ENCODE results near the gene NPR1. TPM values are rescaled to one million over a fixed set of nuclear protein-coding genes. Genes with fewer than 3 reads are reported as not detected.

The NPR1 gene
- total RNA-seq, 1 donor from 2014 or later: not detected

DNA sequence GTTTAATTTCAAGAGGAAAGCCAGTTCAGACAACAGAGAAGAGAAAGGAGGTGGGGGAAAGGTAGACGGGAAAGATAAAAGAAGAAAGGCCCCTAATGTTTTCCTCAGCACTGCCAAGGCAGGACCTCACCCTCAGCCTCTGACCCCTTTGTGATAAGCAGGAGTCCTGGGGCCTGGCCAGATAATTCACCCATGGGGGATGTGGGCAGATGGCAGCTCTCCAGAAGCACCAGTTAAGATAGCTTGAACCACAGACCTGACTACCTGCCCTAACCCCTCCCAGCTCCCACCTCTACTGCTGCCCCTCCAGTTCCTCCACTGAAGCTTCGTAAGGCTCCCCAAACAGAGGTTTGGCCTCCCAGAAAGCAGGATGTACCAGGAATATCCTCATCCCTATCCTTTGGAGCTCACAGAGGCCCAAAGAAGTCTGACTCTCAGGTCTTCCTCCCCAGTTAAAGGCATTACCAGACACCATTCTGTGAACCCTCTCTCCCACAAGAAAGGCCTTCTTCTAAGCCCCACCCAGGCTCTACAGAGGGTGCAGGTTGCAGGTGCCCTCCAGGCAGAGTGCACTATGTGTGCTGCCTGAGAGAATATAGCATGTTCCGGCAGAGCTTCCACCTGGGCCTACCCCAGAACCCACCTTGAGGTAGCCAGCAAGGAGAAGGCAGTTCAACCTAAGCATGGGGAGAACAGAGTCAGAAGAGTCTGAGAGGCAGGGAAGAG lies 29.2 kb upstream of the NPR1 start:
- Mint-ChIP-seq H3K27ac (ENCODE audit: unreplicated experiment) (no peak overlapping the region), H3K36me3 (ENCODE audit: unreplicated experiment) (peaks cover 4% of the 10 kb centered on the region), H3K9me3 (ENCODE audit: unreplicated experiment) (peaks cover 11% of the 10 kb centered on the region), H3K27me3 (ENCODE audit: unreplicated experiment) (peaks cover 11% of the 10 kb centered on the region), H3K4me3 (ENCODE audit: unreplicated experiment) (no peak overlapping the region), H3K4me1 (ENCODE audit: low read depth, unreplicated experiment) (no peaks in the 10 kb centered on the region)
- TF ChIP-seq, protein P1, sequence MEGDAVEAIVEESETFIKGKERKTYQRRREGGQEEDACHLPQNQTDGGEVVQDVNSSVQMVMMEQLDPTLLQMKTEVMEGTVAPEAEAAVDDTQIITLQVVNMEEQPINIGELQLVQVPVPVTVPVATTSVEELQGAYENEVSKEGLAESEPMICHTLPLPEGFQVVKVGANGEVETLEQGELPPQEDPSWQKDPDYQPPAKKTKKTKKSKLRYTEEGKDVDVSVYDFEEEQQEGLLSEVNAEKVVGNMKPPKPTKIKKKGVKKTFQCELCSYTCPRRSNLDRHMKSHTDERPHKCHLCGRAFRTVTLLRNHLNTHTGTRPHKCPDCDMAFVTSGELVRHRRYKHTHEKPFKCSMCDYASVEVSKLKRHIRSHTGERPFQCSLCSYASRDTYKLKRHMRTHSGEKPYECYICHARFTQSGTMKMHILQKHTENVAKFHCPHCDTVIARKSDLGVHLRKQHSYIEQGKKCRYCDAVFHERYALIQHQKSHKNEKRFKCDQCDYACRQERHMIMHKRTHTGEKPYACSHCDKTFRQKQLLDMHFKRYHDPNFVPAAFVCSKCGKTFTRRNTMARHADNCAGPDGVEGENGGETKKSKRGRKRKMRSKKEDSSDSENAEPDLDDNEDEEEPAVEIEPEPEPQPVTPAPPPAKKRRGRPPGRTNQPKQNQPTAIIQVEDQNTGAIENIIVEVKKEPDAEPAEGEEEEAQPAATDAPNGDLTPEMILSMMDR (IDR thresholded peaks at IDR 0.05; ENCODE audit: partially characterized antibody, unreplicated experiment): no peak
- no peak for DNase-seq

- TF ChIP-seq, protein P1 (IDR thresholded peaks at IDR 0.05; ENCODE audit: partially characterized antibody, unreplicated experiment): no peak
- H3K27ac Mint-ChIP-seq (ENCODE audit: unreplicated experiment): no peak overlapping the region
- H3K4me1 Mint-ChIP-seq (ENCODE audit: low read depth, unreplicated experiment): no peaks in the 10 kb centered on the region
- H3K4me3 Mint-ChIP-seq (ENCODE audit: unreplicated experiment): no peak overlapping the region
- H3K36me3 Mint-ChIP-seq (ENCODE audit: unreplicated experiment): peaks cover 4% of the 10 kb centered on the region
- DNase-seq: no peak
- H3K9me3 Mint-ChIP-seq (ENCODE audit: unreplicated experiment): peaks cover 11% of the 10 kb centered on the region
- peaks cover 11% of the 10 kb centered on the region for H3K27me3 Mint-ChIP-seq (ENCODE audit: unreplicated experiment)
Observed at GRCh38 chr1:153649863-153650235, 28.6 kb upstream of the NPR1 start.

DNA sequence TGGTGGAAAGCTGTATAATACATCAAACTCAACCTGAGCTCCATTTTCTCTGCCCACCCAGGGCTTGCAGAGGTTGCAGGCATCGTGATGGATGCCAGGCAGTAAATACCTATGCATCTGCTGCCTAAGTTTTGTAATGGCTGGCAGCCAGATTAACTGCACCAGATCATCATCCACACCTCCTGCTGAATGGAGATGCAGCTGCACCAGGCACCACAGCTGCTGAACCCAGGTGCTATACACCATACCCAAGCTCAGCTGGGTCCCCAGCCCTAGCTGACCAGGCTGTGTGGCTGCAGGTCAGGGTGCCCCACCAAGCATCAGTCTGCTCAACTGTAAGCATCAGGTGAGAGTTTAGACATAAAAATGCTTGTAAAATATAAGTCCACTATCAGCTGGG lies 26.7 kb upstream of the NPR1 start:
- Mint-ChIP-seq H3K27ac (ENCODE audit: unreplicated experiment) (no peak overlapping the region), H3K27me3 (ENCODE audit: unreplicated experiment) (peaks cover 9% of the 10 kb centered on the region), H3K9me3 (ENCODE audit: unreplicated experiment) (peaks cover 8% of the 10 kb centered on the region), H3K4me3 (ENCODE audit: unreplicated experiment) (no peak overlapping the region), H3K4me1 (ENCODE audit: low read depth, unreplicated experiment) (no peaks in the 10 kb centered on the region), H3K36me3 (ENCODE audit: unreplicated experiment) (no peaks in the 10 kb centered on the region)
- TF ChIP-seq, protein P1 (IDR thresholded peaks at IDR 0.05; ENCODE audit: partially characterized antibody, unreplicated experiment): no peak
- DNase-seq: no peak

GRCh38 chr1:153652805-153653500 lies 25.5 kb upstream of the NPR1 start:
- TF ChIP-seq, protein P1 (IDR thresholded peaks at IDR 0.05; ENCODE audit: partially characterized antibody, unreplicated experiment): no peak
- H3K27ac Mint-ChIP-seq (ENCODE audit: unreplicated experiment): no peak overlapping the region
- H3K4me3 Mint-ChIP-seq (ENCODE audit: unreplicated experiment): no peak overlapping the region
- no peak for DNase-seq
- peaks cover 1% of the 10 kb centered on the region for H3K9me3 Mint-ChIP-seq (ENCODE audit: unreplicated experiment)
- H3K4me1 Mint-ChIP-seq (ENCODE audit: low read depth, unreplicated experiment): no peaks in the 10 kb centered on the region
- no peaks in the 10 kb centered on the region for H3K36me3 Mint-ChIP-seq (ENCODE audit: unreplicated experiment)
- H3K27me3 Mint-ChIP-seq (ENCODE audit: unreplicated experiment): peaks cover 7% of the 10 kb centered on the region

GRCh38 chr1:153655333-153655732 lies 23.2 kb upstream of the NPR1 start:
- TF ChIP-seq, protein P1 (IDR thresholded peaks at IDR 0.05; ENCODE audit: partially characterized antibody, unreplicated experiment): no peak
- Mint-ChIP-seq H3K36me3 (ENCODE audit: unreplicated experiment) (no peaks in the 10 kb centered on the region), H3K27me3 (ENCODE audit: unreplicated experiment) (peaks cover 6% of the 10 kb centered on the region), H3K4me1 (ENCODE audit: low read depth, unreplicated experiment) (peaks cover 7% of the 10 kb centered on the region), H3K4me3 (ENCODE audit: unreplicated experiment) (no peak overlapping the region), H3K27ac (ENCODE audit: unreplicated experiment) (no peak overlapping the region), H3K9me3 (ENCODE audit: unreplicated experiment) (peaks cover 3% of the 10 kb centered on the region)
- no peak for DNase-seq
